Cerebellar nuclear complex (tissue), 1 donor: ENCODE measurements around the gene ACAT2.
"Not testable (repeated sequence)": the region's sequence is repeated elsewhere in the genome, so short reads cannot be mapped to it uniquely, and the experiment has no call there.

ENCODE experiments used
- DNase-seq, 2 experiments: peaks; one replicate each; lab custom pipeline; 2025; lab: John Stamatoyannopoulos, UW

ACAT2 gene

DNA sequence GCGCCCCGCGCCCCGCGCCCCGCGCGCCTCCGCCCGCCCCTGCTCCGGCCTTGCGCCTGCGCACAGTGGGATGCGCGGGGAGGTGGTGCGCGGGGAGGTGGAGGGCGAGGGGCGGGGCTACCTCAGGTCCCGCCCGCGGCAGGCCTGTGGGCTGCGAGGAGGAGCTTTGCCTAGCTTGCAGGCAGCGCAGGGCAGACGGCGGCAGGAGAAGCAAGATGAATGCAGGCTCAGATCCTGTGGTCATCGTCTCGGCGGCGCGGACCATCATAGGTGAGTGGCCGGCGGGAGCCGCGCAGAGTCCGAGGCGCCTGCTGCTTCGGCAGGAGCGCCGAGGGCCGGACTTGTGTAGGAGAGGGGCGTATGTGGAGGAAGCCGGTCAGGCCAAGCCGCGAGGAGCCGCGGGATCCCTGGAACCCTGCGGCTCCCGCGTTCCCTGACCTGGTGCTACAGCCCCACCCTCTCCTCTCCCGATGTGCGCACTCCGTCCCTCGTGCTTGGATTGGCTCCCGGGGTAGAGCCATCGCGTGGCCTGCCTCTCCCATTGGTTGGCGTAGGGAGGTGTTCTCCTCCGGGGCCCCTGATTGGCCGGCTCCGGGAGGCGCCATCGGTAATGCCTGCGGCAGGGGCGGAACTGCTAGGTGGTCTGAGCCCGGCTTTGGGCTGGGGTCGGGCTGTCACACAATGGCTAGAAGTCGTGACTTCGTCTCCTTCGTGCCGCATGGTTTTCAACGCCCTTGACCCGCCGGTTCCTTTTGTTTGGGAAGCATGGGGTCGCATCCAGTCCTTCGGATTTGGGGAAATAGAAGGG lies at the start of gene ACAT2:
TSS of gene ACAT2 (plus strand) at position 173 of the 808 bp plus-strand sequence. CDS start at position 216, 43 bp downstream.
- peak; percentile 92 to 94 for DNase-seq

DNA sequence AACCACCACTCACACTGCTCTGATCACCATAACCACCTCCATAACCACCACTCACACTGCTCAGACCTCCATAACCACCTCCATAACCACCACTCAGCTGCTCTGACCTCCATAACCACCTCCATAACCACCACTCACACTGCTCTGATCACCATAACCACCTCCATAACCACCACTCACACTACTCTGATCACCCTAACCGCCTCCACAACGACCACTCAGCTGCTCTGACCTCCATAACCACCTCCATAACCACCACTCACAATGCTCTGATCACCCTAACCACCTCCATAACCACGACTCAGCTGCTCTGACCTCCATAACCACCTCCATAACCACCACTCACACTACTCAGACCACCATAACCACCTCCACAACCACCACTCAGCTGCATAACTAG lies 49.5 kb upstream of the ACAT2 start:
- DNase-seq = not testable (repeated sequence)

DNA sequence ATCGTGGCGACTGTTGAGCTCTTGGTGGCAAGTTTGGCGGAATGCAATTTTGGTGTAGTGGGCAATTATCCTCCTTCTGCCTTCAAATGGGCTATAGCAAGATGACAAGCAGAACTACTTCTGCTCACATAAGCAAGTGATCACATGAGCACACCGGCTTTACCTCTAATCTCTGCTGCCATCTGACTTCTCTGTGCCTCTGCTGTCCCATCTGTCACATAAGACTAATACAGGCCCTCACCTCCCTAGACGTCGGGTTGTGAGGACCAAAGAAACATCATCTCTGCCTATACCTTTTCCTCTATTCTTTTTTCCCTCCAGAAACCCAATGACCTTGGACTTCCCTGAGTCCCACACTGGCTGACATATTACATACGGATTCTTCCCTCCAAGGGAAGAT lies 47.9 kb upstream of the ACAT2 start:
- DNase-seq = no peak

DNA sequence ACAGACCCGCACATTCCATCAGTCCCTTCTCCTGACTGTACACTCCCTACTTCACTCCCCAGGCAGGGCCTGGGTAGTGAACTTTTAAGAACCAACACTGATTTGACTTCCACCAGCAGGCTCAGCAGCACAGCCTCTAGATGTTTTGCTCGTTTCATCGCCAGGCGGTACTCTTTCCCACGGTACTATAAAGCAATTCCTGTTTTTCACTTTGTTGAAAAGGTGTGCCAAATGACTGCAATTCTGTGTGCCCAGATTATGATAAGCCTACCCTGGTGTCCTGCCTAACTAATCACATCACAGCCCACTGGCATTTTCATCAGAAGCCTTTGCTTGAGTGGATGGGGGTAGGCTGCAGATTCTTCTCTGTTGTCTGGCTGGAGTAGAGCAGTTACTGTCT lies 47.4 kb upstream of the ACAT2 start:
- DNase-seq = no peak

DNA sequence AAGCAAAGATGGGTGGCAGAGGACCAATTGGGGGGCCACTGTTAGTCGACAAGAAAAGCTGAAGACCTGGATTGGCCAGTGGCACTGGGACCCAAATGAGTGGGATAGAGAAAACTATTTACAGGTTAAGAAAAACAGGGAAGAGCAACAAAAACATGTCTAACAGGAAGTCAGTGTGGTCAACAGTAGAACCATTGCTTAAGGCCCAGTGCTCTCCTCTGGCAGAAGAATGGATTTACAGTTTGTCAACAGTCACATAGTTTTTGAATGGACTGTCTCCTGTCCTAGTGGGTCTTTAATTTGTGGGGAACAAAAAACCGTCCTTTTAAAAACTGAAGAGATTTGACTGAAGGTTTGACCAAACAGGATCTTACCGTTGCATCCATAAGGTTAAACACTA lies 46.7 kb upstream of the ACAT2 start:
- DNase-seq = no peak

DNA sequence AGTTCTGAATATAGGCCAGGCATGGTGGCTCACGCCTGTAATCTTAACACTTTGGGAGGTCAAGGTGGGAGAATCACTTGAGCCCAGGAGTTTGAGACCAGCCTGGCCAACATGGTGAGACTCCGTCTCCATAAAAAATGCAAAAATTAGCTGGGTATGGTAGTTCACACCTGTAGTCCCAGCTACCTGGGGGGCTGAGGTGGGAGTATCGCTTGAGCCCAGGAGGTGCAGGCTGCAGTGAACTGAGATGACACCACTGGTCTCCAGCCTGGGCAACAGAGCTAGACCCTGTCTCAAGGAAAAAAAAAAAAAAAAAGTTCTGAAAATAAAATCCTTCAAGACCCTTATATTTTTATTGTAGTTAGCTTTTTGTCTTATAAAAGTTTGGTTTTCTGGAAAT lies 46.2 kb upstream of the ACAT2 start:
- DNase-seq = no peak

DNA sequence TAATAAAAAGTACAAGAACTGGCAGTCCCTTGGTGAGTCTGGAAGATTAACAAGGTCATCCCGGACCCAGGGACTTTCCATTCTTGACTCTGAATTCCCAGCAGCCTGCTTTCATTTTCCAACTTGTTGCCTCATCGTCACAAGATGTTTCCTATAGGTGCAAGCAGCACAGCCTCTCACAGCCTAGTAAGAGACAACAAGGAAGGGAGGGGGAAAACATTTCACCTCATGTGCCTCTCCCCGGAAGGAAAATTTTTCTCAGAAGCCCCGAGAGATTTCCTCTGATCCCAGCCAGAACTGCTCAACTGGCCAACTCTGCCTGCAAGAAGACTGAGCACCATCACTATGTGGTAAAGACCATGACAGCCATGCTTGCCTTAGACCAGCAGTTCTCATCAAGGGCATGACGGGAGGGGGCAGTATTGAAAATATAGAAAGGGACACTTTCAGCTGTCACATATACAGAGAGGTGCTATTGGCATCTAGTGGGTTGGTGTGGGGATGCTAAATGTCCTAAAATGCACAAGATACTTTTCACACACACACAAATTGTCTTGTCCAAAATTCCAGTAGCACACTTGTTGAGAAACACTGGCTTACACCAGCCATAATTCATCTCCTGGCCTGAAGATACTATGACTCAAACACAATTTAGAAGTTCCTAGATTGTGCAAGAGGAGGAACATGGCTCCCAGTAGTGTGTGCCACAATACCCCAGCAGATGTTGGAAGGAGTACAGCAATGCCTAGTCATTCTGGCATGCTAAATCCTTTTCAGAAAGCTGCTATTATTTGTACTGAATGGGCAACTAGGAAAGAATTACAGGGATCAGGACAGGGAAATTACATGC lies 45.4 kb upstream of the ACAT2 start:
- no peak for DNase-seq

DNA sequence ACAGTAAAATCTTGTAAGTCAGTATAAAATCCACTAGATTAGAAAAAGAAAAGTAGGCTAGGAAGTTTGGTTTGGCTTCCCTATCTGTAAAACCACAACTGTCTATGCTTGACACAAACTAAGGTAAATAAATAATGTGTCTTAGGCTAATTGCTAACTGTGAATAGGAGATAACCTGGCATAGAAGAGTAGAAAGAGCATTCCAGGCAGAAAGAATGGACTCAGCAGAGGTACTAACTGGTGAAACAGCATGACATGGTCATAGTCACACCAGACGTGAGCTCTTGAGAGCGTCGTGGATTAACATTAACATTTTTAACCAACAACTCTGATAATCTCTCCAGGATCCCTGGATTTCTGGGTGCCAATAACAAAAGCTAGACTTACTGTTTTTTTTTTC lies 43.2 kb upstream of the ACAT2 start:
- no peak for DNase-seq

DNA sequence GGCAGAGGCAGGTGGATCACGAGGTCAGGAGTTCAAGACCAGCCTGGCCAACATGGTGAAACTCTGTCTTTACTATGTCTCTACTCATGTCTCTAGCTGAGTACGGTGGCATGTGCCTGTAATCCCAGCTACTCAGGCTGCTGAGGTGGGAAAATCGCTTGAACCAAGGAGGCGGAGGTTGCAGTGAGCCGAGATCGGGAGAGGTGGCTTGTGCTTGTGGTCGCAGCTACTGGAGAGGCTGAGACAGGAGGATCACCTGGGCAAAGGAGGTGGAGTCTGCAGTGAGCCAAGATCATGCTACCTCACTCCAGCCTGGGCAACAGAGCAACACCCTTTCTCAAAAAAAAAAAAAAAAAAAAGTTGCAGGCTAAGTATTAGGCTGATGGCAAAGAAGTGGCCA lies 42.6 kb upstream of the ACAT2 start:
- DNase-seq = no peak

DNA sequence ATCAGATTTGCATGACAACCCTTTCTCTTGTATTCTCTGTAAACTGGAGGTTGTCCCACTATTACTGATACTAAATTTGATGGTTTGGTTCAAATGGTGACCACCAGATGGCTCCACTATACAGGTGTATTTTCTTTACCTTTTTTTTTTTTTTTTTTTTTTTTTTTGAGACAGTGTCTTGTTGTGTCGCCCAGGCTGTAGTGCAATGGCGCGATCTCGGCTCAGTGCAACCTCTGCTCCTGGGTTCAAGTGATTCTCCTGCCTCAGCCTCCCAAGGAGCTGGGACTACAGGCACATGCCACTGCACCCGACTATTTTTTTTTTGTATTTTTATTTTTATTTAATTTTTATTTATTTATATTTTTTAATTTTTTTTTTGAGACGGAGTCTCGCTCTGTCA lies 41.1 kb upstream of the ACAT2 start:
- peak in 1 of 2 experiments; percentile 3 for DNase-seq

DNA sequence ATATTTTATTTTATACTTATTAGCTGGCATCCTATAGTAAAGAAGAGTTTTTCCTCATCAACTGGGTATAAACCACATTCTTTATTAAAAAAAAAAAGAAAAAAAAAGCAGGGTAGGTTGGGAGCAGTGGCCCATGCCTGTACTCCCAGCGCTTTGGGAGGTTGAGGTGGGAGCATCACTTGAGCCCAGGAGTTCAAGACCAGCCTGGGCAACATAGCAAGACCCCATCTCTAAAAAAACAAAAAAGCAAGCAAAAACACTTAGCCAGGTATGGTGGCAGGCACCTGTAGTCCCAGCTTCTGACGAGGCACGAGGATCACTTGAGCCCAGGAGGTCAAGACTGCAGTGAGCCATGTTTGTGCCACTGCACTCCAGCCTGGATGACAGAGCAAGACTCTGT lies 39.9 kb upstream of the ACAT2 start:
- not testable (repeated sequence) for DNase-seq

DNA sequence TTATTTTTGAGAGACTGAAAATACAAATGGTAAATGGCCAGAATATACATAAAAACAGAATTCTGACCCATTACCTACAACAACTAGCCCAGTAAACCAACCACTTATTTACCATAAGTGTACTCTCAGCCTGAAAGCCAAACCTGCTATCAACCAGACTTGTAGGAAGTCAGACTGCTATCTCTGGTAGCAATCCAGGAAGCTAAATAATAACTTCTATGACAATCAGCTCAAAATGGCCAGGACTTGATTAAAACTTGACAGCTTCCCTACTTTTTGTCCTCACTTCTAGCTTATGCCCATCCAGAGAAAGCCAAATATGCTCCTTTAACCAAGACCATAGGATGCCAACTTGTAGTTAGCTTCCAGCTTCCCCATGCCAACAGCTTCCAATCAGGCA lies 39.2 kb upstream of the ACAT2 start:
- DNase-seq = no peak

DNA sequence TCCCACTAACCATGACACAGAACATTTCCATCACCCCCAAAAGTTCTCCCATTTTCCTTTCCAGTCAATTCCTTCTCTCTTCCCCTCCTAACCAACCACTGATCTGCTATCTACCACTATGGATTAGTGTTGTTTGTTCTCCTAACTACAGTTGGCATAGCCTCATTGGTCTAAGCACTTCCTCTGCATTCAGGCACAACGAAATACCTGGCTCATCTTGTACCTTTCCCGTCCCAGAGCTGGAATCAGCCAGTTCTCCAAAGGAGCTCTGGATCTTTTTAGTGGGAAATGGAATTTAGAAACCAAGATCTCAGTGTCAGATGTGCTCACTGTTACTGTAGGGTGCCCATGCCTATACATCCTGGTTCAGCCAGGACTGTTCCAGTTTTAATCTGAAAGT lies 38.6 kb upstream of the ACAT2 start:
- no peak for DNase-seq

DNA sequence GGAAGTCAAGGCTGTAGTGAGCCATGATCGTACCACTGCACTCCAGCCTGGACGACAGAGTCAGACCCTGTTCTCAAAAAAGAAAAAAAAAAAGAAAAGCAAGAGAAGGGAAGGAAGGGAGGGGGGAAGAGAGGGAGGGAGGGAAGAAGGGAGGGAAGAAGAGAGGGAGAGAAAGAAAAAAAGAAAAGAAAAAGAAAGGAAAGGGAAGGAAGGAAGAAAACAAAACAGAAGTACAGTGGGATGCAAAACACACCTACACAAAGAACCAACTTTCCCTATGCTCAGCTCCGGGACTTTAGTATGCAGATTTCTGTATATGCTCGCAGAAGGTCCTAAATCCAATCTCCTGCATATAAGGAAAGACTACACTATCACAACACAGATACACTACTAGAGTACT lies 37.1 kb upstream of the ACAT2 start:
- DNase-seq = no peak

DNA sequence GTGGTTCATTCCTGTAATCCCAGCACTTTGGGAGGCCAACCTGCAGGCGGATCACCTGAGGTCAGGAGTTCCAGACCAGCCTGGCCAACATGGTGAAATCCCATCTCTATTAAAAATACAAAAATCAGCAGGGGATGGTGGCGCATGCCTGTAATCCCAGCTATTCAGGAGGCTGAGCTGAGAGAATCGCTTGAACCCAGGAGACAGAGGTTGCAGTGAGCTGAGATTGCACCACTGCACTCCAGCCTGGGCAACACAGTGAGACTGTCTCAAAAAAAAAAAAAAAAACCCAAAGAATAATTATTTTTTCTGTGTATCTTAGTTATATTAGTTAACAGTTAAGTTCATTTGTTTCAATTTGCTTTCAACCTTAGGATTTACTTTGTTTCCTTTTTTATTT lies 36.6 kb upstream of the ACAT2 start:
- DNase-seq = not testable (repeated sequence)

DNA sequence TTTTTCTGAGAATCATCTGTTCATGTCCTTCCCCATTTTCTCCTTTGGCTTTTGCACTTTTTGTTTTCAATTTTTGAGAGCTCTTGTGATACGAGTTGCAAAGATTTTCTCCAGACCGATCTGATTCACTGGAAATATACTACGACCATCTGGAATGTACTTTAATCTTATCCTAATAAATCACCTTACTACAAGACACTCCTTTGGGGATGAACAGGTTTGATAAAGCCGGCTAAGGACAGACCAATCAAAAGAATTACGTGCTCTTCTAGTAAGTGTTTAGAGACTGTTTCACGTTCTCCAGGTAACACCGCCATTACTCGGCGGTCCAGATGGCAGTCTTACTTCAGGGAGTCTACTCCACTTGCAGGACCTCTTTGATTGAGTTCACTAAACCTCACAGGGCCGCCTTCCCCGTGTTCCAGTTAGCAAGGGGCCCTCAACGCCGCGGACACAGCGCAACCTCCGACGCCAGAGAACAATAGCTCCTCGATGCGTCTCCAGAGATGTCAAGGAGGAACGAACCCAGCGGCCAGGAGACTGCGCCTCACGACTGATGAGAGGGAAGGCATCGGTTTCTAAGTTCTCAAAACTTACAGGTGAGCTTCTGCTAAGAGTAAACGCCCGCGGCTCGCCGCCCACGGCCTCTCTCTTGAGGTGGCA lies 35.5 kb upstream of the ACAT2 start:
- no peak for DNase-seq

DNA sequence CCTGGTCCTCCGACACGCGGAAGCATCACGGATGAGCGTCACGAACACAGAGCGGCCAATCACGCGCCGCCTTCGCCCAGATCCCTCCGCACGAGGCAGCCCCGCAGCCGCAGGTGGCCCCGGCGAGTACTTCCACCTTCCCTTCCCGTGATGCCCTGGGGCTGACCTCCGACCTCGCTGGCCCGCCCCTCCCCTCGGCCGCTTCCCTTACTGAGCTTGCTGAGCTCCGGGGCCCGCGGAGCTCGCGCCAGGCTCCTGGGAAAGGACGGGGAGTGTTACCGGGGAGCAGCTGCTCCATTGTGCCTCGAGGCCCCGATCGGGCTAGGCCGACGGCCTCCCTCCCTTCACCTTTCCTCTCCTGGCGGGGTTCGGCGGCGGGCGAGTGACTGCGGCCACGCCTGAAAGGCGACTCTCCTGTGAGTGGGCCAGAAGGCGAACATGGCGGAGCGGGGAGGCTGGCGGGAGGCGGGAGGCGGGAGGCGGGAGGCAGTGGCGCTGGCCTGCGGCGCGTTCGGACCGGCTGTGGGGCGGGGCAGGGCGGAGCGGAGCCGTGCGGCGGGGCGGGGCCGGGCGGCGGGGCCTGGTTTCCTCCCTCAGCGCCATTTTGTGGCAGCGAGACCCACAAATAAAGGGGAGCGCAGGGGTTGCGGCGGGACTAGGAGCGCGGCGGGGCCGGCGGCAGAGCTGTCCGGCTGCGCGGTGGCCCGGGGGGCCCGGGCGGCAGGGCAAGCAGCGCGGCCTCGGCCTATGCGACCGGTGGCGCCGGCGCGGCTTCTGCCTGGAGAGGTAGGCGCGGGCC lies 34.7 kb upstream of the ACAT2 start, which contains the start of gene WTAP:
TSS of gene WTAP (plus strand) at position 589 of the 799 bp plus-strand sequence. CDS start 8,760 bp downstream, outside the sequence.
- peak in 1 of 2 experiments; percentile 76 for DNase-seq

DNA sequence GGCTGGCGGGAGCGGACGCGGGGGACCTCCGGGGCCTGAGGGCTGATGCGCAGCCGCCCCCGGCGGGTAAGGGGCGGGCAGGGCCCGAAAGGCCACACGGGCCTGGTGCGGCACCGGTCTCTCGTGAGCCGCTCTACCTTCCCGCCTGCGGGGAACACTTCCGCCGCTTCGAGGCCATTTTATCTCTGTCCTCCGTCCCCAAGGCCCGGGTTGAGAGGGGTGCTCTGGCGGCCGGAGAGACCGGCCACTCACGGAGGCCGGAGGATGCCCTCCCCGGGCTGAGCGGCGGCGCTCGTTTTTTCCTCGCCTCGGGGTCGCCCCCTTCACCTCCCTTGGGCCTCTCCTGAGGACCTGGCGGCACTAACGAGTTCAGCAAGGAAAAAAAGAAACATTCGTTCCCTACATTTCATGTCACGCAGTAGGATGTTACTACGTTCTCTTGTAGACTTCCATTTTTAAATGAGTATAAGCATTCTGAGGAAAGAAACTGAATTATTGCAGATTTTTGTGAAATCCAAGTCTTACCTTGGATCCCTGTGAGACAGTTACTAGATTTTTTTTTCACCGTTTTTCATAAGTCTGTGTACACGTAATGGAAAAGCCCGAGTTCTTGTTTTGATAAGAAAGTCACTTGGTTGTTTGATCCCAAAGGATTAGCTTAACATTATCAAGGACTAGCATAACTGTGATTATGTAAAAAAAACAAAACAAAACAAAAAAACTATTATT lies 34.0 kb upstream of the ACAT2 start:
- DNase-seq = no peak

DNA sequence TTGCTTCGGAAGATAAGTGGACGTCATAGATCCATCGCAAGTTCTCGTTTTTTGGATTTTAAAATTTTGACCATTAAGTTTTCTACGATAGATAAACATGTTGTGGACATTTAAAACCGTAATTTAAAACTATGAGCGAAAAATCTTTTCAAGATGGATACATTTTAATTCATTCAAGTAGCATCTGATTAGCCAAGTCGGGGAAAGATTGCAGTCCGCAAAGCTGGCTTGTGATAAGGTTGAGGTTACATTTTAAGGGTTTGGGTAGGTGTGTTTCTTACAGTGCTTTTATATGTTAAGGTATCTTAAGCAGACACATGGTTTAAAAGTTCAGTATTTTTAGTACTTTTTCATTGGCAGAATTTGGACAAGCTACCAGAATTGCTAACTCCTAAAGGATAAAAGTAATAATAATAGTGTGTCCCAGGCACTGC lies 33.3 kb upstream of the ACAT2 start:
- DNase-seq = no peak

DNA sequence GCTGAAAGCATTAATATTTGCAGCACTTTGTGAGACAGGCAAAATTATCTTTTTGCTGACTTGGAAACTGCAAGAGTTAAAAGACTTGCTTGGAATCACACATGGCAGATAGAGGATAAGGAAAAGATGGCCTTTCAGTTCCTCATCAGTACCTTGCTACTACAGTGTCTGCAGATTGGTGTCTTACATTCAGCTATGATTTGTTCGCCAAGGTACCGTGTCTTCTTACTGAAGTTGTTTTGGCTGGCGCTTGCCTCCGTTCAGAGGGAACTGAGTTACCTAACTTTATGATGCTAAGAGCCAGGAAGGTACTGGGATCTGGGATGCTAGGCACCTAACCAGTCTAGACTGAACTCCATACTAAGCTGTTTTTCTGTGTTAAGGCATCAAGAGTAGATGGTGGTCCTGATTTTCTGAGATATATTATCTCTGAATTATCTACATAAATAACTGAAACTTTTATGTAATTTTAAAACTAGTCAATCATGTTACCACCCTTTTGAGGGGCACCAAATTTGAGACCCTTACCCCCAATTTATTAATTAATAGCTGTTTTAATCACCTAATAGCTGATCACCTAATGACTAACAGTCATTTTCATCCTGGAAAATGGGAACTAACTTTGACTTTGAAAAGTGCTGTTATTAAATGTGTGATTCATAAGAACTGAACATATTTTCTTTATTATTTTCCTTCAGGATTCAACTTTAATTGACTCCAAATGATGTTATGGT lies 32.1 kb upstream of the ACAT2 start:
- no peak for DNase-seq
